WI38 (cell line): Measurements from ENCODE around the gene SPTLC1.
"Not testable (repeated sequence)": the region's sequence is repeated elsewhere in the genome, so short reads cannot be mapped to it uniquely, and the experiment has no call there.

Experiments used
- H3K4me3 ChIP-seq: 2 replicates; pipeline ENCODE4 v1.5.1; 2011; ENCODE audit warnings: low read depth, mild to moderate bottlenecking, control low read depth, low read length
- CTCF ChIP-seq: IDR thresholded peaks from 2 replicates; pipeline ENCODE4 v1.5.1; 2012; ENCODE audit warnings: low read depth, mild to moderate bottlenecking, control low read depth, low read length

The SPTLC1 gene

GRCh38 chr9:92136184-92136858 lies 21.1 kb upstream of the SPTLC1 start:
- TF ChIP-seq CTCF: no peak

GRCh38 chr9:92135576-92135975 lies 20.4 kb upstream of the SPTLC1 start:
- no peak for TF ChIP-seq CTCF
- no peak overlapping the region for H3K4me3 ChIP-seq

More at GRCh38 chr9:92136184-92136858, 21.1 kb upstream of the SPTLC1 start:
- no peak overlapping the region for H3K4me3 ChIP-seq

GRCh38 chr9:92133949-92134604 lies 18.9 kb upstream of the SPTLC1 start:
- 0 out of 2 replicates have a peak overlapping the region, but pooled peaks have one; percentile 6 for H3K4me3 ChIP-seq
- TF ChIP-seq CTCF: peak; percentile 92

- H3K4me3 ChIP-seq: not testable (repeated sequence)
These were observed 17.7 kb upstream of the SPTLC1 start for GRCh38 chr9:92132913-92133312.

- H3K4me3 ChIP-seq: no peak overlapping the region
- no peak for TF ChIP-seq CTCF
These were observed 17.3 kb upstream of the SPTLC1 start for GRCh38 chr9:92132501-92132900.

- no peak overlapping the region for H3K4me3 ChIP-seq
- TF ChIP-seq CTCF: no peak
These were observed 7.6 kb upstream of the SPTLC1 start for GRCh38 chr9:92122800-92123199.

- TF ChIP-seq CTCF: no peak
These were observed 6.8 kb upstream of the SPTLC1 start for GRCh38 chr9:92122061-92122460.

More at GRCh38 chr9:92122061-92122460, 6.8 kb upstream of the SPTLC1 start:
- H3K4me3 ChIP-seq: no peak overlapping the region
